Myocyte (in vitro differentiated cells): ENCODE results near the gene ZNF275. TPM values are rescaled to one million over a fixed set of nuclear protein-coding genes. Genes with fewer than 3 reads are reported as not detected.
A peak's percentile ranks its signal among the peaks of the same experiment; 100 is the strongest.
"Not testable (repeated sequence)": the region's sequence is repeated elsewhere in the genome, so short reads cannot be mapped to it uniquely, and the experiment has no call there.

Experiments
- DNase-seq: peaks from one replicate; pipeline ENCODE4 v3.0.0-alpha.2; 2012; ENCODE audit warnings: low read depth
- total RNA-seq: library from RNA; depleted of rRNA; stranded (reverse); fragments of >200 nt; gene quantifications from 2 replicates; pipeline ENCODE4 v1.2.3, GENCODE V29; 2014

Gene ZNF275
- total RNA-seq, 1 donor from 2014 or later, result 9.7 TPM

DNA sequence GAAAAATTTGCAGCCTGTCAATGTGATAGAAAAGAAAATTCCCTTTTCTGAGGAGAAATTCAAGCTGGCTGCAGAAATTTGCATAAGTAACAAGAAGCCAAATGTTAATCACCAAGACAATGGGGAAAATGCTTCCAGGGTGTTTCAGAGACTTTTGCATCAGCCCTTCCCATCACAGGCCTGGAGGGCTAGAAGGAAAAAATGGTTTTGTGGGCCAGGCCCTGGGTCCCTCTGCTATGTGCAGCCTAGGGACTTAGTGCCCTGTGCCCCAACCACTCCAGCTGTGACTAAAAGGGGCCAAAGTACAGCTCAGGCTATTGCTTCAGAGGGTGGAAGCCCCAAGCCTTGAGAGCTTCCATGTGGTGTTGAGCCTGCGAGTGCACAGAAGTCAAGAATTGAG lies 23.9 kb downstream of the ZNF275 start:
- DNase-seq, result no peak

DNA sequence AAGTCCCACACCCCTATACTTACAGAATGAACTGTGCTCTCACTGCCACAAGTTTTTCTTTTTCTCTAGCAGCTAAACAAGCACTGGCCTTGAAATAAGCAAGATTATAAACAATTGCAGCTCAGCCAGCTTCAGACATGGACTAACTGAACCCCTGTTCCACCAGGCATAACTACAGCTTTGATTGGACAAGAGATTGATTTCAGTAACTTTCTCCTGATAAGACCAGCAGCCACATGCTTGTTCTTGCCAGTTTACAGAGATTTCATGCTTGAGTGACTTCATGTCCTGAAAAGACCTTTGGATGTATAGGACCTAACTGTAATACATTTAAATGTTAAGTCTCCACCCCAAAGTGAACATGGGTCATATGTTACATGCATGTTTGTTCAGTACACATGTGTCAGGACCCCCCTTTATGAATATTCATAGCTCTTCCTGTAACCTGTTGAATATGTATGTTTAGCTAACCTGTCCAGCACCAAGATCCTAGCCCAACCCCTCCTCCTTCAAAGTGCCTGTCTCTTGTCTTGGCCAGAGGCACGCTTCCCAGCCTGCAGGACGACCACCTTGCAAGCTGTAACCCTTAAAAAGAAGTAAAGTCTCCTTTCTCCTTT lies 27.9 kb downstream of the ZNF275 start:
- no peak for DNase-seq

DNA sequence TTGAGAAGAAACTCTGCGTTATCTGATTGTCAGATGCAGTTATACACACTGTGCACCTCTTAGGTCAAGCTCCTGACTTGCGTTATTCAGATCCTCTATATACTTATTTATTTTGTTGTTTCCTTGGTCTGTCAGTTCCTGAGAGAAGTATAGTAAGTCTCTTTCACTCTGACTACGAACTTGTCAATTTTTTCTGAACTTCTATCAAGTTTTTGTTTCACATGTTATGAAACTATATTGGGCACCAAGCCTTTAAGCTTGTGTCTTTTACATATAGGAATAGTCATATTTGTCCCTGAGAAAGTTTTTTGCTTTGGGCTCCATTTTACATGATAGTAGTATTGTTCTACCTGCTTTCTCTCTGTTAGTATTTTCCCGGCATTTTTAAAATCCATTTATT lies 31.7 kb downstream of the ZNF275 start:
- no peak for DNase-seq

DNA sequence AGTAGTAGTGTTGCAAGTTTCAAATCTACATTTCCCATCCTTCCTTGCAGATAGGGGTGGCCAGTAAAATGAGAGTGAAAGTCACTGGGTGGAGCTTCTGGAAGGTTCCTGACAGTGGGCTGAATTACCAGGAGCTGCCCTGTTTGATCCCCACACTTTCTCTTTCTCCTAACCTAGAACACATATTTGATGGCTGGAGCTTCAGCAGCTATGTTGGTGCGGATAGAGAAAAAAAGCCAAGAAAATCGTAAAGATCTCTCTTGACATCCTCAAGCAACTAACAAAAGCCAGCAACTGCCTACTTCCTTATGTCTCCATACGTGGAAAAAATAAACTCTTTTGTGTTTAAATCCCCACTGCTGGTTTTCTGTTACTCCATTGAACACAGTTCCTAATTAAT lies 32.2 kb downstream of the ZNF275 start:
- DNase-seq, result no peak

- no peak for DNase-seq
Observed at GRCh38 chrX:153366878-153367538, 33.1 kb downstream of the ZNF275 start.

- no peak for DNase-seq
Observed at GRCh38 chrX:153370293-153371055, 36.5 kb downstream of the ZNF275 start.

- DNase-seq, result no peak
Observed at GRCh38 chrX:153371256-153371655, 37.3 kb downstream of the ZNF275 start.

- no peak for DNase-seq
Observed at GRCh38 chrX:153372949-153373348, 39.0 kb downstream of the ZNF275 start.

GRCh38 chrX:153374426-153374825 lies 40.5 kb downstream of the ZNF275 start:
- DNase-seq, result no peak

DNA sequence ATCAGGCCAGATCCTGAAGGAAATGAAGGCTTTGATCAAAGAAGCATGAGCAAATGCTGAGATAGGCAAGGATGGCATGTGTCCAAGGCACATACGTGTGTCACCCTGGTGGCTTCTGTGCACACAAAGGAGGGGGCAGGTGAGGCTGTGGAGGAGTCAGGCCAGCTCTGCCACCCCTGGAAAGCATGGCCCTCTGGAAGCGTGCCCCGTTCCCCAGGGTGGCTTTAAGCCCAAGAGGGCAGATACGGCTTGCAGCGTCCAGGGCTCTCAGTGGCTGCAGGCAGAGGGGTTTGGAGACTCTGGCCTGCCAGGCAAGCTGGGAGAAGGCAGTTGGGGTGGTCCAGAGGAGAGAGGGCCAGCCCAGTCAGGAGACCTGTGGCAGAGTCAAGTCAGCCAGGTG lies 41.6 kb downstream of the ZNF275 start:
- no peak for DNase-seq

GRCh38 chrX:153377727-153378126 lies 43.8 kb downstream of the ZNF275 start:
- DNase-seq, result no peak

- peak; percentile 73 for DNase-seq
Observed at GRCh38 chrX:153378607-153379006, 44.7 kb downstream of the ZNF275 start.

- no peak for DNase-seq
Observed at GRCh38 chrX:153379508-153379907, 45.6 kb downstream of the ZNF275 start.

GRCh38 chrX:153379971-153380581 lies 46.1 kb downstream of the ZNF275 start:
- DNase-seq, result no peak

DNA sequence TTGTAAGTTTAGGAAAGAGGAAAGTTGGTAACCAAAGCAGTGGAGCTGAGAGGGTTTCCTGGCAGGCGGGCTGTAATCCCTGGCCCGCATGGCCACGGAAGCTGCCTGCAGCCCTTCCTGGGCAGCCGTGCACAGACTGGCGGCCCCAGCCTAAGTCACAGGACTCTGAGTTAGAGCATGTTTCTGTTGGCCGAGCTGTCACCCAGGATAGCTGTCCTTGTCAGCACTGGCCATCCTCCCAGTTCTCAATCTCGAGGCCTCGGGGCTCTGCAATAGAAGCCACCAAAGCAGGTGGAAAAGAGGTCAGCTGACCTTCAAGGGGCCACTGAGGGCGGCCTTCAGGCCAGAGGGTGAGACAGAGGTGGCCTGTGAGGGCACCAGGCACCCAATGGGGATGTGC lies 46.7 kb downstream of the ZNF275 start:
- DNase-seq, result no peak

DNA sequence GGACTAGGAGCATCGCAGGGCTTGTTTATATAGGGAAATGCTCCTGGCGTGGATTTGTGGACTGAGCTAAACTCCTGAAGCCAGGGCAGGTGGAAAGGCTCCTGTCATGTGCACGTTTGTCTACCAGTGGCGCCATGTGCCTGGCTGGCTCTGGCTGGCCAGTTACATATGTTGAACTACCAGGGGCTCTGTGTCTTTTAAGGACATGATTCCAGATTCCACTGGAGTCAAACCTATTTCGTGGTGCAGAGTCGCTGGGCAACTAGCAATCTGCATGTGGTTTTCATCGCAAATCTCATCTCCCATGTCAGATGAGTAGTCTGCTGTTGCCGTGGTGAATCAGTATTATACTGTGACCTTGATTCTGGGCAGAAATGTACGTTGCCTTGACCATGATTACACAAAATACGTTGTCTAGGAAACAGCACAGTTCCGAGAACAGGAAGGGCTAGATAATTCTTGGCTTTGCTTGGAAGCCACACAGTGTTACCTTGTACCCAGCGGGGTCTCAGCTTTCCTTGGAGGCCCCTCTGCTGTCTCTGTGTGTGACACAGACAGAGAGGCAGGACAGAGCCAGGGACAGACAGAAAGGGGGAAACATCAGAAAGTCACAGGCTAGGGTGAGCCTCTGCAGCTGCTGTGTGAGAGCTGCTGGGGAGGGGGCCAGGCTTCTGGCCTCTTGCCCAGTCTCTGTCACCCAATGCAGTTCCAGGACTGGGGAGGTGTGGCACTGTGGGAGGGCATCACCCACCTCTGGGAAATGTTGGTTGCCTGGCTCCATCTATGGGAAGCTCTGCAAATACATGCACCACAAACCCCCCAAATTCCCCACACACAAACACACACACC lies 48.0 kb downstream of the ZNF275 start:
- DNase-seq, result peak; percentile 60

DNA sequence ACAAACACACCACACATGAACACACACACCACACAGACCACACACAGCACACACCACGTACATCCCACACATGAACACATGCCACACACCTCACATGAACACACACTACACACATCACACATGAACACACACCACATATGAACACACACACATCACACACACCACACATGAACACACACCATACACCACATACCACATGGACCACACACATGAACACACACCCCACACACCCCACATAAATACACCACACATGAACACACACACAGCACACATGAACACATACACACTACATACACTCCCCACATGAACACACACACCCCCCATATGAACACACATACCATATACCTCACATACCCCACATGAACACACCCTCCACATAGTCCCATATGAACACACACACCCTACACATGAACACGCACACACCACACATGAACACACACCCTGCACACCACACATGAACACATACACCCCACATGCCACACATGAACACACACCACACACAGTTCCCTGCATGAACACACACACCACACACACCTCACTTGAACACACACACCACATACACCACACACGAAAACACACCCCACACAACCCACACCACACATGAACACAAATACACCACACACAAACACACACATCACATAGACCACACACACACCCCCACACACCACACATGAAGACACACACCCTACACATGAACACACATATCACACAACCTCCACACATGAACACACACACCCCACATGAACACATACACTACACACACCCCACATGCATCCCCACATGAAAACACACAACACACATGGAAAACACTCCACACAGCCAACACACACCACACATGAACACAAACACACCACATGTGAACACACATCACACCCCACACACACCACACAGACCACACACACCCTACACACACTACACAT lies 48.9 kb downstream of the ZNF275 start:
- no peak for DNase-seq

GRCh38 chrX:153384390-153384789 lies 50.4 kb downstream of the ZNF275 start:
- no peak for DNase-seq

DNA sequence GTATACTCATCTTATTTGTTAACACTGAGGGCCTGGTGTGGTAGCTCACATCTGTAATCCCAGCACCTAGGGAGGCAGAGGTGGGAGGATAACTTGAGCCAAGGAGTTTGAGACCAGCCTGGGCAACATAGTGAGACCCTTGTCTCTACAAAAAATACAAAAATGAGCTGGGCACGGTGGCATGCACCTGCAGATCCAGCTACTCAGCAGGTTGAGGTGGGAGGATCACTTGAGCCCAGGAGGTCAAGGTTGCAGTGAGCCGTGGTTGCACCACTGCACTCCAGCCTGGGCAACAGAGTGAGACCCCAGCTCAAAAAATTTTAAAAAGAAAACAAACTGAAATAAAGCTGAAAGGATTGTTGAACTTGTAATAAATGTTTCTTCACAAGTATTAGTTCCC lies 51.0 kb downstream of the ZNF275 start:
- not testable (repeated sequence) for DNase-seq

GRCh38 chrX:153386097-153386496 lies 52.1 kb downstream of the ZNF275 start:
- no peak for DNase-seq
